ENCODE measurements around the gene PRX. TPM values are rescaled to one million over a fixed set of nuclear protein-coding genes. Genes with fewer than 3 reads are reported as not detected.

Gene PRX
- total and polyA plus RNA-seq, 9 of the 15 experiments (the other 6 are each of a cell fraction or from before 2014, with no cell fraction given) = 0.65 to 3.5 (median 1.7) TPM; not detected in 2

DNA sequence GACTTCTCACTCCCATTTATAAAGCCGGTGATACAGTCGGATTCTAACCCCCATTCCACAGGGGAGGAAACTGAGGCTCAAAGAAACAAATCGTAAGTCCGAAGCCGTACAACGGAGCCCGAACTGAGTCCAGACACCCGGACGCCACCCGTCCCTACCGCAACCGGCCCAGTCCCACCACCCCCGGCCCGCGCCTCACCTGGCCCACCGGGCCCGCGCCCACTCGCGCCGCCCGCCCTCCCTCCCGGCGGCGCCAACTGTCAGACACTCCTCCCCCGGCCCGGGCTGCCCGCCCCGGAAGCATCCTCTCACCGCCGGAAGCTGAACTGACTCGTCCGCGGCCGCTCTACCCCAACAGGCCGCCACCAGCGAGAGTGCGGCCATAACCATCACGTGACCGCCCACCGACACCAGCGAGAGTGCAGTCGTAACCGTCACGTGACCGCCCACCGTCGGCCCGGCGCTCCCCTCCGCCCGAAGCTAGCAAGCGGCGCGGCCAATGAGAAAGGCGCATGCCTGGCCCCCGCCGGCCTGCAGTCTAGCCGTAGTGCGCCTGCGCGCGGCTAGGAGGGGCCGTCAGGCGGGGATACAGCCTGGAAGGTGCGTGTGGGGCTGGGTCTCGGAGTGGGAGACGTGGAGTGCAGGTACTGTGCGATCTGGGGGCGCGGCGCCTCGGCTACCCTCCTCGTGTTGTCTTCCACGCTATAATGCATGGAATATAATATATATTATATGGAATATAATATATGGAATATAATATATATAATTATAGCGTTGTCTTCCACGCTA, 64.9 kb downstream of the PRX start, which contains the start of the genes C19orf47 and PLD3 (continued):
- TF ChIP-seq AFF1 (IDR thresholded peaks at IDR 0.05; ENCODE audit: low read depth in 1 of 2, partially characterized antibody in 2 of 2) (peak in 1 of 2 experiments; percentile 71), LCOR (CRISPR knock-in tag; IDR thresholded peaks at IDR 0.05) (0 out of 2 replicates have a peak, but pooled peaks have one; percentile 38), NFE2 (IDR thresholded peaks at IDR 0.05; ENCODE audit: low read depth) (peak; percentile 21; the same call in 1 of the 2 replicates), JUND (IDR thresholded peaks at IDR 0.05; ENCODE audit: borderline replicate concordance, low read depth, low read length) (peak; percentile 79), JUND (tag; IDR thresholded peaks at IDR 0.05; ENCODE audit: borderline replicate concordance, low read depth, low read length) (no peak; the same call in 2 of the 3 replicates), BCOR (IDR thresholded peaks at IDR 0.05) (peak; percentile 90), ZNF143 (CRISPR knock-in tag; IDR thresholded peaks at IDR 0.05) (no peak), SP1 (CRISPR knock-in tag; IDR thresholded peaks at IDR 0.05) (peak; percentile 78), RB1 (IDR thresholded peaks at IDR 0.05; ENCODE audit: low read depth) (peak; percentile 81; the same call in 1 of the 2 replicates), THAP12 (CRISPR knock-in tag; IDR thresholded peaks at IDR 0.05) (peak; percentile 60; the same call in 1 of the 2 replicates), POLR2A (conservative IDR thresholded peaks at IDR 0.05) (peak; percentile 84), HMGN3 (IDR thresholded peaks at IDR 0.05; ENCODE audit: borderline replicate concordance, extremely low read depth, insufficient read length, low read depth, low read length) (peak; percentile 97), CREB3L1 (IDR thresholded peaks at IDR 0.05; ENCODE audit: borderline replicate concordance, low read depth) (peak; percentile 47; the same call in 1 of the 2 replicates), CREB1 (IDR thresholded peaks at IDR 0.05) (peak; percentile 79), CREB1 (CRISPR knock-in tag; IDR thresholded peaks at IDR 0.05) (peak; percentile 90)
- TF ChIP-seq, protein P1, sequence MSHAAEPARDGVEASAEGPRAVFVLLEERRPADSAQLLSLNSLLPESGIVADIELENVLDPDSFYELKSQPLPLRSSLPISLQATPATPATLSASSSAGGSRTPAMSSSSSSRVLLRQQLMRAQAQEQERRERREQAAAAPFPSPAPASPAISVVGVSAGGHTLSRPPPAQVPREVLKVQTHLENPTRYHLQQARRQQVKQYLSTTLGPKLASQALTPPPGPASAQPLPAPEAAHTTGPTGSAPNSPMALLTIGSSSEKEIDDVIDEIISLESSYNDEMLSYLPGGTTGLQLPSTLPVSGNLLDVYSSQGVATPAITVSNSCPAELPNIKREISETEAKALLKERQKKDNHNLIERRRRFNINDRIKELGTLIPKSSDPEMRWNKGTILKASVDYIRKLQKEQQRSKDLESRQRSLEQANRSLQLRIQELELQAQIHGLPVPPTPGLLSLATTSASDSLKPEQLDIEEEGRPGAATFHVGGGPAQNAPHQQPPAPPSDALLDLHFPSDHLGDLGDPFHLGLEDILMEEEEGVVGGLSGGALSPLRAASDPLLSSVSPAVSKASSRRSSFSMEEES (CRISPR knock-in tag; IDR thresholded peaks at IDR 0.05) = peak; percentile 100
